ENCODE data around the gene GPSM1.

GPSM1 gene

DNA sequence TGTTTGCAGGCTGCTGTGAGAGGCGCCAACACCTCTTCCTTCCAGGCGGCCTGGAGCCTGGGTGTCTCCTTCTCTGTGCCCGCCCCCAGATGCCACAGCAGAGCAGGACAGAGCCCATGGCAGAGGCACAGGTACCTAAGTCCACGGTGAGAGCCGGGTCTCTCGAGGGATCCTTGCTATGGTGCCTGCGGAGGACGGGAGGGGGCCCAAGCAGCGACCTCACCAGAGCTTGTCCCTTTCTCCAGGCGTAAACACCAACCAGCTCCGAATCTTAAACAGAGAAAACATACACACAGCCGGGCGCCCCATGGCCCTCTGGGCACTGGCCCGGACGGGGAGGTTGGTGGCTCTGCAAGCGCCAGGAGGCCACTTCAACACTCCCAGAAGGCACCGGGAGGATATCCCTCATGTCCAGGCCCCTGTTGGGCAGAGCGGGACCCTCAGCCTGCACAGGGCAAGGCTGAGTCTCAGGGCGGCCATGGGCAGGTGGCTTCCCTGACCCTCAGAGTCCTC lies 35.3 kb upstream of the GPSM1 start:
- no peak for TF ChIP-seq CTCF (IDR thresholded peaks at IDR 0.05; ENCODE audit: borderline replicate concordance, insufficient read depth, low read depth, low read length)
- no peak overlapping the region for H3K4me3 ChIP-seq (ENCODE audit: low read depth, low read length)

DNA sequence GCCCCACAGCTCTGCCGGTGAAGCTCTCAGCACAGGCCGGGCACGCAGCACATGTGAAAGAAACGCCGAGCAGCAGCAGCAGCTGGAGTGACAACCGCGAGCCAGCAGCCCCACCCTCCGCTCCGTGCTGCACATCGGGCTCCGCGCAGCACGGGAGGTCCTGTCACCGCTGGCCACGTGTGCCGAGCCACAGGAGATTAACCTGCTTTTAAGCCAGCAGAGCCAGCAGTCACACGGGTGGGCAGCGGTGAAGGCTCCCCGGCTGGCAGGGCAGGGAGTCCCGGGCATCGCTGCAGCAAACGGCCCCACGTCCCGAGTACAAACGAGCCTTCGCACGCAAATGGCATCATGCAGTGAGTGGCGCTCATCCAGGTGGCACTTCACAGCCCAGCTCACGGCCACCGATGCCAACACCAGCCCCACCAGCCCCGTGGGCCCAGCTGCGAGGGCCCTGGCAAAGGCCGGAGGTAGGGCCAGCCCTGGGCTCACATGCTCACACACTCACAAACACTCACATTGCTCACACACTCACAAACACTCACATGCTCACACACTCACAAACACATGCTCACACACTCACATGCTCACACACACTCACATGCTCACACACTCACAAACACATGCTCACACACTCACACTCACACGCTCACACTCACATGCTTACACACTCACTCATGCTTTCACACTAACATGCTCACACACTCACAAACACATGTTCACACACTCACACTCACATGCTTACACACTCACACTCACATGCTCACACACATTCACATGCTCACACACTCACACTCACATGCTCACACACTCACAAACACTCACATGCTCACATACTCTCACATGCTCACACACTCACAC lies 34.5 kb upstream of the GPSM1 start:
- no peak overlapping the region for H3K4me3 ChIP-seq (ENCODE audit: low read depth, low read length)
- TF ChIP-seq CTCF (IDR thresholded peaks at IDR 0.05; ENCODE audit: borderline replicate concordance, insufficient read depth, low read depth, low read length) = no peak

- no peak overlapping the region for H3K4me3 ChIP-seq (ENCODE audit: low read depth, low read length)
- TF ChIP-seq CTCF (IDR thresholded peaks at IDR 0.05; ENCODE audit: borderline replicate concordance, insufficient read depth, low read depth, low read length) = no peak
Observed at GRCh38 chr9:136293476-136294077, 33.8 kb upstream of the GPSM1 start.

- no peak for TF ChIP-seq CTCF (IDR thresholded peaks at IDR 0.05; ENCODE audit: borderline replicate concordance, insufficient read depth, low read depth, low read length)
- H3K4me3 ChIP-seq (ENCODE audit: low read depth, low read length) = no peak overlapping the region
Observed at GRCh38 chr9:136294437-136294836, 32.9 kb upstream of the GPSM1 start.

- H3K4me3 ChIP-seq (ENCODE audit: low read depth, low read length) = no peak overlapping the region
Observed at GRCh38 chr9:136295055-136295454, 32.3 kb upstream of the GPSM1 start.

GRCh38 chr9:136295542-136296433 lies 31.6 kb upstream of the GPSM1 start:
- no peak for TF ChIP-seq CTCF (IDR thresholded peaks at IDR 0.05; ENCODE audit: borderline replicate concordance, insufficient read depth, low read depth, low read length)
- no peak overlapping the region for H3K4me3 ChIP-seq (ENCODE audit: low read depth, low read length)

More at GRCh38 chr9:136295055-136295454, 32.3 kb upstream of the GPSM1 start:
- no peak for TF ChIP-seq CTCF (IDR thresholded peaks at IDR 0.05; ENCODE audit: borderline replicate concordance, insufficient read depth, low read depth, low read length)
